Measurements from ENCODE around the gene ATXN7.
A peak's percentile ranks its signal among the peaks of the same experiment; 100 is the strongest.

ATXN7 gene

GRCh38 chr3:63950698-63951097 lies 87.0 kb downstream of the ATXN7 start:
- 0 out of 2 replicates have a peak, but pooled peaks cover 2% of the 10 kb centered on the region for H3K36me3 ChIP-seq (ENCODE audit: insufficient read depth, low read length)
- no peak overlapping the region for H2AFZ ChIP-seq (ENCODE audit: low read length, unreplicated experiment)
- peaks cover 54% of the 10 kb centered on the region for H3K79me2 ChIP-seq (ENCODE audit: control insufficient read depth, insufficient read depth, low read length, unreplicated experiment)
- H3K27ac ChIP-seq (ENCODE audit: low read depth, low read length) = peak overlapping the region; percentile 2; the same call in 1 of the 2 replicates
- no peaks in the 10 kb centered on the region for H3K27me3 ChIP-seq (ENCODE audit: insufficient read depth, low read length)
- no peak overlapping the region for H3K4me3 ChIP-seq (ENCODE audit: low read depth, low read length)
- H3K4me1 ChIP-seq (ENCODE audit: control insufficient read depth, insufficient read depth, low read length, unreplicated experiment) = peaks cover 43% of the 10 kb centered on the region

DNA sequence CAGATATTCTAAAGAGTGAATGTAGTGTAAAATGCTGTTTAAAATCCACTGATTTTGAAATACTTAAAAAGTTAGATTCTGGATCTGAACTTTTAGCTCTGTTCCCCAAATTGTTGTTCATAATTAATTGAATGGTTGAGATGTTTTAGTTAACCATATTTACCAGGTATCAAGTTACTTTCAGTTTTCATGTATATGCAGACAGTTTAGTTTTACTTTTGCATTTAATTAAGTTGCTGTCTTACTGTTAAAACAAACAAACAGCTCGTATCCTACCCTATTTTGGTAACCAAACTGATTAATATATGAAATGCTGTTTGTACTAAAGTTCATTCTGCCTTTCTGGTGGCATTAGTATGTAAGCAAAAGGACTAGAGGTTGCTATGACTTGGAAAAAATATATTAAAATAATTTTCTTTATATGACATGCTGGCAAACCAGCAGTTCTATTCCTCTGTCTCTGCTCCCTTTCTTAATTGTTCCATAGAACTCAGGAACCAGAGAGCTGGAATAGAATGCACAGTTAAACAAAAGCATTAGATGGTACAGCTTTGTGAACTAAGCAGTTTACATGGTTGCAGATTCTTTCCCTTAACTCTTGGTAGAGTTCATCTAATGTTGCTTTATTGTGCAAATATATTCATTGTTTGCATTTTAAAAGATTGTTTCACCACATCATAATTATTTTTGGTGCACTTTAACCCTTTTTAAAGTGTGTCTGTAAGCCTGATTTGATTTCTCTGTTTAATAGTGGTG lies 88.0 kb downstream of the ATXN7 start:
- H3K79me2 ChIP-seq (ENCODE audit: control insufficient read depth, insufficient read depth, low read length, unreplicated experiment) = peaks cover 57% of the 10 kb centered on the region
- H3K27ac ChIP-seq (ENCODE audit: low read depth, low read length) = peak overlapping the region; percentile 2; the same call in 1 of the 2 replicates
- peak overlapping the region; percentile 6; the same call in 1 of the 2 replicates for H3K4me3 ChIP-seq (ENCODE audit: low read depth, low read length)

GRCh38 chr3:63952248-63952594 lies 88.6 kb downstream of the ATXN7 start:
- Histone ChIP-seq H3K27me3 (ENCODE audit: insufficient read depth, low read length) (no peaks in the 10 kb centered on the region), H2AFZ (ENCODE audit: low read length, unreplicated experiment) (no peak overlapping the region), H3K36me3 (ENCODE audit: insufficient read depth, low read length) (0 out of 2 replicates have a peak, but pooled peaks cover 4% of the 10 kb centered on the region), H3K4me1 (ENCODE audit: control insufficient read depth, insufficient read depth, low read length, unreplicated experiment) (peaks cover 43% of the 10 kb centered on the region), H3K79me2 (ENCODE audit: control insufficient read depth, insufficient read depth, low read length, unreplicated experiment) (peaks cover 53% of the 10 kb centered on the region), H3K4me3 (ENCODE audit: low read depth, low read length) (no peak overlapping the region), H3K27ac (ENCODE audit: low read depth, low read length) (no peak overlapping the region)

More for the DNA sequence above, 88.0 kb downstream of the ATXN7 start:
- Histone ChIP-seq H3K27me3 (ENCODE audit: insufficient read depth, low read length) (no peaks in the 10 kb centered on the region), H3K4me1 (ENCODE audit: control insufficient read depth, insufficient read depth, low read length, unreplicated experiment) (peaks cover 43% of the 10 kb centered on the region), H2AFZ (ENCODE audit: low read length, unreplicated experiment) (no peak overlapping the region), H3K36me3 (ENCODE audit: insufficient read depth, low read length) (0 out of 2 replicates have a peak, but pooled peaks cover 4% of the 10 kb centered on the region)

GRCh38 chr3:63954182-63954581 lies 90.5 kb downstream of the ATXN7 start:
- H3K4me1 ChIP-seq (ENCODE audit: control insufficient read depth, insufficient read depth, low read length, unreplicated experiment) = peaks cover 30% of the 10 kb centered on the region
- no peak overlapping the region for H3K27ac ChIP-seq (ENCODE audit: low read depth, low read length)
- no peaks in the 10 kb centered on the region for H3K27me3 ChIP-seq (ENCODE audit: insufficient read depth, low read length)
- H2AFZ ChIP-seq (ENCODE audit: low read length, unreplicated experiment) = no peak overlapping the region
- peaks cover 44% of the 10 kb centered on the region for H3K79me2 ChIP-seq (ENCODE audit: control insufficient read depth, insufficient read depth, low read length, unreplicated experiment)
- 0 out of 2 replicates have a peak, but pooled peaks cover 4% of the 10 kb centered on the region for H3K36me3 ChIP-seq (ENCODE audit: insufficient read depth, low read length)
- H3K4me3 ChIP-seq (ENCODE audit: low read depth, low read length) = no peak overlapping the region

GRCh38 chr3:63955036-63955650 lies 91.5 kb downstream of the ATXN7 start:
- Histone ChIP-seq H3K4me3 (ENCODE audit: low read depth, low read length) (no peak overlapping the region), H3K27me3 (ENCODE audit: insufficient read depth, low read length) (no peaks in the 10 kb centered on the region), H3K79me2 (ENCODE audit: control insufficient read depth, insufficient read depth, low read length, unreplicated experiment) (peaks cover 38% of the 10 kb centered on the region), H3K4me1 (ENCODE audit: control insufficient read depth, insufficient read depth, low read length, unreplicated experiment) (peaks cover 26% of the 10 kb centered on the region), H3K27ac (ENCODE audit: low read depth, low read length) (no peak overlapping the region), H3K36me3 (ENCODE audit: insufficient read depth, low read length) (0 out of 2 replicates have a peak, but pooled peaks cover 4% of the 10 kb centered on the region), H2AFZ (ENCODE audit: low read length, unreplicated experiment) (no peak overlapping the region)

DNA sequence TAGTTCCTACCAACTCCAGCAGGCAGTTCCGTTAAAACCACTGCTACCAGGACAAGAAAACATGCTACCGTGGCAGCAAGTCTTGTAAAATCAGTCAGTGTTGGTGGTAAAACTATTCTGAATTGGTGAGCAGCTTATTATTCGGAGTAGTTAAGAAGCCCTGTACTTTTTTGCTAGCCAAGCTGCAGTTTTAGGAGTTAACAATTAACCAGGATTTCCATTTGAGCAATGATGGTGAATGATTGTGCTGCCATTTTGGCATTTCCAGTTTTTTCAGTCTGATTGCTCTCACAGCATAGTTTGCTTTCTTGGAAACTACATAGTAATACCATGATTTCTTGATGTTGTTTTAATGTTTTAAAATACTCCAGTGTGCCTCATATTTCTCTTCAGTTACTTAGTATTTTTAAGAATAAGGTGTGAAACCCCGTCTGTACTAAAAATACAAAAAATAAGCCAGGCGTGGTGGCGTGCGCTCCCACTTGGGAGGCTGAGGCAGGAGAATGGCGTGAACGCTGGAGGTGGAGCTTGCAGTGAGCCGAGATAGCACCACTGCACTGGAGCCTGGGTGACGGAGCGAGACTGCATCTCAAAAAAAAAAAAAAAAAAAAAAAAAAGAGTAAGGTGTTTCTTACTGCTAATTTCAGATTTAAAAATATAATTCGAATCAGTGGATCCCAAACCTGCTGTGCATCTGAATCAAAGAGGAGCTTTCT lies 92.3 kb downstream of the ATXN7 start:
- Histone ChIP-seq H3K36me3 (ENCODE audit: insufficient read depth, low read length) (0 out of 2 replicates have a peak, but pooled peaks cover 4% of the 10 kb centered on the region), H3K27me3 (ENCODE audit: insufficient read depth, low read length) (no peaks in the 10 kb centered on the region), H3K79me2 (ENCODE audit: control insufficient read depth, insufficient read depth, low read length, unreplicated experiment) (peaks cover 33% of the 10 kb centered on the region), H3K4me3 (ENCODE audit: low read depth, low read length) (no peak overlapping the region), H3K4me1 (ENCODE audit: control insufficient read depth, insufficient read depth, low read length, unreplicated experiment) (peaks cover 20% of the 10 kb centered on the region), H3K27ac (ENCODE audit: low read depth, low read length) (no peak overlapping the region), H2AFZ (ENCODE audit: low read length, unreplicated experiment) (no peak overlapping the region)

- peaks cover 29% of the 10 kb centered on the region for H3K79me2 ChIP-seq (ENCODE audit: control insufficient read depth, insufficient read depth, low read length, unreplicated experiment)
- 0 out of 2 replicates have a peak, but pooled peaks cover 4% of the 10 kb centered on the region for H3K36me3 ChIP-seq (ENCODE audit: insufficient read depth, low read length)
- no peak overlapping the region for H3K4me3 ChIP-seq (ENCODE audit: low read depth, low read length)
- H2AFZ ChIP-seq (ENCODE audit: low read length, unreplicated experiment) = no peak overlapping the region
- H3K4me1 ChIP-seq (ENCODE audit: control insufficient read depth, insufficient read depth, low read length, unreplicated experiment) = peaks cover 9% of the 10 kb centered on the region
- H3K27ac ChIP-seq (ENCODE audit: low read depth, low read length) = no peak overlapping the region
- H3K27me3 ChIP-seq (ENCODE audit: insufficient read depth, low read length) = no peaks in the 10 kb centered on the region
Observed at GRCh38 chr3:63959146-63959545, 95.5 kb downstream of the ATXN7 start.

- Histone ChIP-seq H3K36me3 (ENCODE audit: insufficient read depth, low read length) (0 out of 2 replicates have a peak, but pooled peaks cover 4% of the 10 kb centered on the region), H3K4me1 (ENCODE audit: control insufficient read depth, insufficient read depth, low read length, unreplicated experiment) (peaks cover 9% of the 10 kb centered on the region), H3K27ac (ENCODE audit: low read depth, low read length) (peak overlapping the region; percentile 67), H3K4me3 (ENCODE audit: low read depth, low read length) (peak overlapping the region; percentile 70), H2AFZ (ENCODE audit: low read length, unreplicated experiment) (no peak overlapping the region), H3K79me2 (ENCODE audit: control insufficient read depth, insufficient read depth, low read length, unreplicated experiment) (peaks cover 36% of the 10 kb centered on the region), H3K27me3 (ENCODE audit: insufficient read depth, low read length) (no peaks in the 10 kb centered on the region)
Observed at GRCh38 chr3:63960048-63960711, 96.5 kb downstream of the ATXN7 start.

DNA sequence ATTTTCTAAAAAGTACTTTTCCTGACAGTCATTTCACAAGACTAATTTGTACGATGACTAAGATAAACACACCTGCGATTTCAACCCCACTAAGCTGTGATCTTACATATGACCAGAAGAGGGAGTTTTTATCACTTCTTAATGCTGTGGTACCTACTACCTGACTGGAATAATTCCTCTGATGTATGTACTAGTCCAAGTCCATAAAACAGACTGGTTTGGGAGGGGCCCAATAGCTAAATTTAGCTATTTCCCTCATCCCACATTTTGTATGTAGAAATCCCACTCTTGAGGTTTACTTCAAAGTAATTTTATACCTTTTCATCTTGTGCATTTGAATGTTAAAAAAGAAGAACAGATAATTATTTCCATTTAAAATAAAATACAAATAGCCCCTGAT lies 98.2 kb downstream of the ATXN7 start:
- no peak overlapping the region for H2AFZ ChIP-seq (ENCODE audit: low read length, unreplicated experiment)
- H3K27ac ChIP-seq (ENCODE audit: low read depth, low read length) = no peak overlapping the region
- no peaks in the 10 kb centered on the region for H3K27me3 ChIP-seq (ENCODE audit: insufficient read depth, low read length)
- peaks cover 10% of the 10 kb centered on the region for H3K4me1 ChIP-seq (ENCODE audit: control insufficient read depth, insufficient read depth, low read length, unreplicated experiment)
- no peaks in the 10 kb centered on the region for H3K36me3 ChIP-seq (ENCODE audit: insufficient read depth, low read length)
- H3K79me2 ChIP-seq (ENCODE audit: control insufficient read depth, insufficient read depth, low read length, unreplicated experiment) = peaks cover 37% of the 10 kb centered on the region
- H3K4me3 ChIP-seq (ENCODE audit: low read depth, low read length) = no peak overlapping the region

GRCh38 chr3:63963496-63963895 lies 99.8 kb downstream of the ATXN7 start:
- no peak overlapping the region for H2AFZ ChIP-seq (ENCODE audit: low read length, unreplicated experiment)
- H3K79me2 ChIP-seq (ENCODE audit: control insufficient read depth, insufficient read depth, low read length, unreplicated experiment) = peaks cover 51% of the 10 kb centered on the region
- H3K4me3 ChIP-seq (ENCODE audit: low read depth, low read length) = no peak overlapping the region
- H3K27me3 ChIP-seq (ENCODE audit: insufficient read depth, low read length) = no peaks in the 10 kb centered on the region
- peaks cover 26% of the 10 kb centered on the region for H3K4me1 ChIP-seq (ENCODE audit: control insufficient read depth, insufficient read depth, low read length, unreplicated experiment)
- no peaks in the 10 kb centered on the region for H3K36me3 ChIP-seq (ENCODE audit: insufficient read depth, low read length)
- no peak overlapping the region for H3K27ac ChIP-seq (ENCODE audit: low read depth, low read length)

Measured in ACC112 (cell line).